Germinal center (tissue), 1 donor: ENCODE measurements around the gene GAP43.

ENCODE experiments used
- DNase-seq: peaks from one replicate; pipeline ENCODE4 v3.0.0; 2012; ENCODE audit warnings: mixed read lengths, low spot score

The GAP43 gene

DNA sequence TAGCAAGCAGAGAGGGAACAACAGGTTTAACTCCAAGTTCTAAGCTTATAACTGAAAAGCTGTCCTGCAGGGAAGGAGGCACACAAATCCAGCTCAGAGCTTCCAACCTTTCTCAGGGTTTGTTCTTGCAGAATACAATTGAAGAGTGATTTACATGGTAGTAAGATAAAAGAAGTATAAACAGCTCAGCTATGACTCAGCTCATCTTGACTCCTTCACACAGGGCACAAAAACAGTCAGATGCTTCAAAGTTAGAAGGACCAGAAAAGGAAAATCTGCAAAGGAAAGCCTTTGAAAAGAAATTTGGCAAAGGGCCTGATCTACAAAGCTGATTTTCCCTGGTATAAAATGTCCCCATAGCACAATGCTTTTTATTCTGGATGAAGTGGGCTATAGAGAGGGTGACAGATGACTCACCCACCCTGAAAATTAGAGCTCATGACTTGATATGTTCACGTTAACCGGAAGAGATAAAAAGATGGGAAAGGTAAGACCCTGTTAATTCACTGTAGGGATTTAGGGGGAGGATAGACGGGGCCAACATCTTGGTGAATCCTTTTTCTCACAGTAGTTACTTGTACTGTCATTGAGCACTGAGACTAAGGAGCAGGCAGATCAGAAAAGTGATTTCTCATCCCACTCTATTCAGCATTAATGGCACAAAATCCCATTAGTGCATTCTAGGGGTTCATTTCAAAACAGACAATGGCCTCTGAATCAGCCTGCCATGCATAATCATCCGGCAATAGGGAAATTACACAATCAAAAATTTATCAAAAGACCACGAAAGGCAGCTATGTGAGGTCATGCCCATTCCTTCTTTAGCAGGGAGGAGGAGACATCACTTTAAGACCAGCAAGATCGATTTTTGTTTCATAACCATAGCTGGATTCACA, 143.5 kb downstream of the GAP43 start:
- DNase-seq = no peak

DNA sequence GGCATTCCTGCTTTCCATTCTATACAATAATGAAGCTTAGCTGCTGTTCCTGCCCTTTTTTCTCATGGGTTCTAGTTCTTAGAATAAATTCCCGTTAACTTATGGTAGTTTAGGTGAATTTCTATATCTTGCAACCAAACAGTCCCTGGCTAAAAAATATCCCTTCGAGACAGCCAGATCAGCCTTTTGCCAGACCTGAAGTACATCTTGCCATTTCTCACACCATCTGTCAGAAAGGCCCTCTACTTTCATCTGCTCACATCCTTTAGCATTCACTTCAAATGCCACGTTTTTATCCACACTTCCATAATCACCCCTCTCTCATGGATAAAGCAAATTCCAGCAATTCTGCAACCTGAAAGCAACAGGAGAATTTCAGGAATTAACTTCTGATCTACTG, 145.4 kb downstream of the GAP43 start:
- DNase-seq = no peak
